Fibroblast of lung (primary cell): ENCODE data around the gene SLC16A1.

ENCODE experiments used
- EZH2 ChIP-seq: IDR thresholded peaks from 2 replicates; pipeline ENCODE4 v1.5.1; 2012; ENCODE audit warnings: low read length, control low read depth, mild to moderate bottlenecking; ENCODE audit errors: missing control alignments
- TF ChIP-seq, protein P1 (sequence below), 2 donors: IDR thresholded peaks in 1 of 2; conservative IDR thresholded peaks in 1 of 2; 1 replicate in 1 of 2; 2 replicates in 1 of 2; pipeline ENCODE4 v1.5.1; 2011 to 2012; ENCODE audit warnings: low read length in 2 of 2, control low read depth in 1 of 2, inconsistent platforms in 1 of 2, low read depth in 1 of 2, mild to moderate bottlenecking in 1 of 2

DNA sequence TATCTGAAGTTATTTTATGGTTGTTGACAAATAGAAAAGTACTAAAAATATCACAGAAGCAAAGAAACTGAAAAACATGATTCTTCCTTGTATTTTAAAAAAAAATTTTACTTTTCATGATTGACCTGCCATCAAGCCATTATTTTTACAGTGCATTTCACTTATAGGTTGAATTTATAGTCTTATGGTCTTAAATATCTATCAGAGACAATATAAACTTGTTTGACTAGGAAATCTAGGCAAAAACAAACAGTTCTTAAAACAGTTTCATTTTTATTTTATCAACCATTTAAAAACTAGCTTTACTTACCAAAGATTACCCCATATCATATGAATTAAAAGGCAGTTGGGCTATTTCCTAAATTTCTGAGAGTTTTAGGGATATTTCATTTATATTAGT, 59.2 kb downstream of the SLC16A1 start:
- TF ChIP-seq EZH2: no peak
- TF ChIP-seq, protein P1, sequence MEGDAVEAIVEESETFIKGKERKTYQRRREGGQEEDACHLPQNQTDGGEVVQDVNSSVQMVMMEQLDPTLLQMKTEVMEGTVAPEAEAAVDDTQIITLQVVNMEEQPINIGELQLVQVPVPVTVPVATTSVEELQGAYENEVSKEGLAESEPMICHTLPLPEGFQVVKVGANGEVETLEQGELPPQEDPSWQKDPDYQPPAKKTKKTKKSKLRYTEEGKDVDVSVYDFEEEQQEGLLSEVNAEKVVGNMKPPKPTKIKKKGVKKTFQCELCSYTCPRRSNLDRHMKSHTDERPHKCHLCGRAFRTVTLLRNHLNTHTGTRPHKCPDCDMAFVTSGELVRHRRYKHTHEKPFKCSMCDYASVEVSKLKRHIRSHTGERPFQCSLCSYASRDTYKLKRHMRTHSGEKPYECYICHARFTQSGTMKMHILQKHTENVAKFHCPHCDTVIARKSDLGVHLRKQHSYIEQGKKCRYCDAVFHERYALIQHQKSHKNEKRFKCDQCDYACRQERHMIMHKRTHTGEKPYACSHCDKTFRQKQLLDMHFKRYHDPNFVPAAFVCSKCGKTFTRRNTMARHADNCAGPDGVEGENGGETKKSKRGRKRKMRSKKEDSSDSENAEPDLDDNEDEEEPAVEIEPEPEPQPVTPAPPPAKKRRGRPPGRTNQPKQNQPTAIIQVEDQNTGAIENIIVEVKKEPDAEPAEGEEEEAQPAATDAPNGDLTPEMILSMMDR (conservative IDR thresholded peaks at IDR 0.05 in 1 of 2, IDR thresholded peaks at IDR 0.05 in 1 of 2; ENCODE audit: low read depth in 1 of 2, low read length in 2 of 2): no peak
